OCI-LY7 (cell line): ENCODE measurements around the gene PIK3AP1. TPM values are rescaled to one million over a fixed set of nuclear protein-coding genes. Genes with fewer than 3 reads are reported as not detected.

Experiments
- BruUV-seq: library from RNA; stranded (reverse); fragments of 400-500 nt; replicated peaks from 2 replicates; lab custom pipeline; 2021; lab: Mats Ljungman, UMichigan
- CTCF ChIA-PET: fragments of 300-600 bp; sonication (Branson Sonifier 250); formaldehyde crosslinking; loops from one replicate; lab custom pipeline; 2022; ENCODE audit warnings: antibody characterized with exemption; ENCODE audit not compliant: unreplicated experiment; lab: Charles Lee
- POLR2A ChIA-PET: fragments of 300-600 bp; sonication (Branson Sonifier 250); formaldehyde crosslinking; loops from one replicate; lab custom pipeline; 2022; ENCODE audit warnings: antibody characterized with exemption; lab: Charles Lee
- DNase-seq: peaks from one replicate; pipeline ENCODE4 v3.0.0-alpha.2; 2015; ENCODE audit warnings: low spot score
- H2AFZ ChIP-seq: fragments of 200-600 bp; sonication (generic), shearing (Covaris generic); 2 replicates; pipeline ENCODE4 v1.6.1; 2014; ENCODE audit warnings: mild to moderate bottlenecking, antibody characterized with exemption, low read length, moderate library complexity
- H3K27ac ChIP-seq: fragments of 200-600 bp; sonication (generic); 2 replicates; pipeline ENCODE4 v1.5.1; 2014; ENCODE audit warnings: mixed run types, low read depth, mild to moderate bottlenecking, moderate library complexity, low read length, inconsistent platforms; ENCODE audit not compliant: poor library complexity, severe bottlenecking
- H3K36me3 ChIP-seq: fragments of 200-600 bp; sonication (generic); 2 replicates; pipeline ENCODE4 v1.6.1; 2014; ENCODE audit warnings: mild to moderate bottlenecking, antibody characterized with exemption, low read length, moderate library complexity, mixed read lengths; ENCODE audit not compliant: insufficient read depth
- H3K4me1 ChIP-seq: fragments of 200-600 bp; sonication (generic); 2 replicates; pipeline ENCODE4 v1.5.1; 2014; ENCODE audit warnings: mild to moderate bottlenecking, low read length; ENCODE audit not compliant: insufficient read depth, poor library complexity, severe bottlenecking
- H3K4me2 ChIP-seq: fragments of 200-600 bp; sonication (generic); 2 replicates; pipeline ENCODE4 v1.6.1; 2014; ENCODE audit warnings: mild to moderate bottlenecking, low read length
- H3K4me3 ChIP-seq: fragments of 200-600 bp; sonication (generic); 2 replicates; pipeline ENCODE4 v1.5.1; 2014; ENCODE audit warnings: mild to moderate bottlenecking, low read depth, low read length; ENCODE audit not compliant: poor library complexity, severe bottlenecking
- H3K79me2 ChIP-seq: fragments of 200-600 bp; sonication (generic); 2 replicates; pipeline ENCODE4 v1.6.1; 2016; ENCODE audit warnings: low read depth, mild to moderate bottlenecking, low read length, moderate library complexity, mixed read lengths; ENCODE audit not compliant: insufficient read depth
- H3K9me2 ChIP-seq: fragments of 200-600 bp; sonication (generic); 2 replicates; pipeline ENCODE4 v1.6.1; 2016; ENCODE audit warnings: mild to moderate bottlenecking, low read length, mixed read lengths; ENCODE audit not compliant: insufficient read depth
- H3K9me3 ChIP-seq: fragments of 200-600 bp; sonication (generic); 2 replicates; pipeline ENCODE4 v1.6.1; 2014; ENCODE audit warnings: mild to moderate bottlenecking, mixed run types, low read length, mixed read lengths
- H4K20me1 ChIP-seq: fragments of 200-600 bp; sonication (generic); 2 replicates; pipeline ENCODE4 v1.6.1; 2014; ENCODE audit warnings: mild to moderate bottlenecking, antibody characterized with exemption, low read length, moderate library complexity, mixed read lengths; ENCODE audit not compliant: insufficient read depth
- CTCF ChIP-seq: fragments of 200-600 bp; sonication (generic); conservative IDR thresholded peaks from 2 replicates; pipeline ENCODE4 v1.5.1; 2014; ENCODE audit warnings: mild to moderate bottlenecking, antibody characterized with exemption, low read length, moderate library complexity, mixed read lengths
- EZH2phosphoT487 ChIP-seq: fragments of 200-600 bp; sonication (generic); IDR thresholded peaks from 2 replicates; pipeline ENCODE4 v1.6.1; 2018; ENCODE audit warnings: low read depth, borderline replicate concordance, mild to moderate bottlenecking, mixed run types, antibody characterized with exemption, low read length, moderate library complexity, mixed read lengths
- intact Hi-C: fragments of 100-400 bp; cut with micrococcal nuclease; formaldehyde crosslinking; loops from one replicate; pipeline ENCODE4 v1.10.0; 2022; ENCODE audit not compliant: unreplicated experiment
- total RNA-seq, 2 experiments: library from RNA; depleted of rRNA in 1 of 2; stranded (reverse); fragments of >200 nt in 1 of 2; shearing (Covaris generic) in 1 of 2; gene quantifications; 2 replicates each; pipeline ENCODE4 v1.2.3, GENCODE V29; 2014 to 2022

The PIK3AP1 gene
- total RNA-seq, 2 experiments from 2014 or later: 132 to 140 TPM

GRCh38 chr10:96614515-96614914, 105.8 kb downstream of the PIK3AP1 start:
- no peak overlapping the region for H3K27ac ChIP-seq
- BruUV-seq: no TSS peak
- H4K20me1 ChIP-seq: no peaks in the 10 kb centered on the region
- H3K4me2 ChIP-seq: no peak overlapping the region
- CTCF ChIA-PET: no interaction called here
- POLR2A ChIA-PET: no interaction called here
- H3K4me1 ChIP-seq: no peaks in the 10 kb centered on the region
- intact Hi-C loops: no loop called here
- H3K9me2 ChIP-seq: no peaks in the 10 kb centered on the region
- H3K9me3 ChIP-seq: no peaks in the 10 kb centered on the region
- H3K36me3 ChIP-seq: peaks cover 97% of the 10 kb centered on the region
- DNase-seq: no peak
- H3K79me2 ChIP-seq: no peaks in the 10 kb centered on the region
- TF ChIP-seq CTCF (no peak), EZH2phosphoT487 (no peak)
- H2AFZ ChIP-seq: no peak overlapping the region
- no peak overlapping the region for H3K4me3 ChIP-seq

GRCh38 chr10:96613576-96613975, 106.7 kb downstream of the PIK3AP1 start:
- ChIA-PET POLR2A (no interaction called here), CTCF (no interaction called here)
- TF ChIP-seq CTCF: no peak
- Histone ChIP-seq H3K36me3 (peaks cover 97% of the 10 kb centered on the region), H3K9me2 (no peaks in the 10 kb centered on the region), H3K4me2 (no peak overlapping the region), H3K79me2 (no peaks in the 10 kb centered on the region), H3K9me3 (no peaks in the 10 kb centered on the region), H2AFZ (no peak overlapping the region), H3K27ac (no peak overlapping the region), H3K4me3 (no peak overlapping the region), H4K20me1 (no peaks in the 10 kb centered on the region; the same call in 1 of the 2 replicates), H3K4me1 (no peaks in the 10 kb centered on the region)
- intact Hi-C loops: no loop called here
- DNase-seq: no peak
- no TSS peak for BruUV-seq

GRCh38 chr10:96612055-96612830, 108.1 kb downstream of the PIK3AP1 start:
- BruUV-seq: no TSS peak
- Histone ChIP-seq H3K9me2 (no peaks in the 10 kb centered on the region), H3K79me2 (no peaks in the 10 kb centered on the region), H3K27ac (no peak overlapping the region), H3K4me1 (no peaks in the 10 kb centered on the region), H3K36me3 (peaks cover 97% of the 10 kb centered on the region), H4K20me1 (no peaks in the 10 kb centered on the region; the same call in 1 of the 2 replicates), H2AFZ (no peak overlapping the region), H3K9me3 (no peaks in the 10 kb centered on the region), H3K4me2 (no peak overlapping the region), H3K4me3 (no peak overlapping the region)
- POLR2A ChIA-PET: no interaction called here
- CTCF ChIA-PET: no interaction called here
- no peak for TF ChIP-seq CTCF
- no peak for TF ChIP-seq EZH2phosphoT487
- DNase-seq: no peak
- intact Hi-C loops: no loop called here
